ACHN (cell line): ENCODE data around the gene SCN3A.
A peak's percentile ranks its signal among the peaks of the same experiment; 100 is the strongest.

ENCODE experiments used
- DNase-seq: peaks from one replicate; pipeline ENCODE4 v3.0.0-alpha.2; 2015
- in situ Hi-C: cut with HindIII; loops from 2 replicates; pipeline ENCODE4 v1.10.0; 2017; ENCODE audit warnings: low sequenced_read_pairs, low pct_ligation_motif_present, low pct_unique_long_range_greater_than_20kb

SCN3A gene

GRCh38 chr2:165070076-165070475 lies 133.8 kb downstream of the SCN3A start:
- in situ Hi-C loops: no loop called here

GRCh38 chr2:165069151-165069550 lies 134.7 kb downstream of the SCN3A start:
- in situ Hi-C loops: no loop called here
- no peak for DNase-seq

More at GRCh38 chr2:165070076-165070475, 133.8 kb downstream of the SCN3A start:
- no peak for DNase-seq

- in situ Hi-C loops: no loop called here
- no peak for DNase-seq
Observed at GRCh38 chr2:165068487-165068757, 135.4 kb downstream of the SCN3A start.

GRCh38 chr2:165067643-165068486 lies 136.0 kb downstream of the SCN3A start:
- in situ Hi-C loops: no loop called here
- peak; percentile 33 for DNase-seq

GRCh38 chr2:165064743-165065142 lies 139.1 kb downstream of the SCN3A start:
- in situ Hi-C loops: no loop called here

GRCh38 chr2:165060411-165060810 lies 143.4 kb downstream of the SCN3A start:
- in situ Hi-C loops: no loop called here
- DNase-seq: no peak

More at GRCh38 chr2:165064743-165065142, 139.1 kb downstream of the SCN3A start:
- no peak for DNase-seq

GRCh38 chr2:165058476-165059265 lies 145.2 kb downstream of the SCN3A start:
- in situ Hi-C loops: no loop called here

GRCh38 chr2:165057931-165058330 lies 145.9 kb downstream of the SCN3A start:
- no peak for DNase-seq
- in situ Hi-C loops: no loop called here

More at GRCh38 chr2:165058476-165059265, 145.2 kb downstream of the SCN3A start:
- DNase-seq: no peak

- no peak for DNase-seq
- in situ Hi-C loops: no loop called here
Observed at GRCh38 chr2:165057308-165057707, 146.5 kb downstream of the SCN3A start.

GRCh38 chr2:165056564-165056963 lies 147.3 kb downstream of the SCN3A start:
- DNase-seq: no peak

GRCh38 chr2:165055082-165055851 lies 148.6 kb downstream of the SCN3A start:
- in situ Hi-C loops: no loop called here
- no peak for DNase-seq

More at GRCh38 chr2:165056564-165056963, 147.3 kb downstream of the SCN3A start:
- in situ Hi-C loops: no loop called here

GRCh38 chr2:165054652-165055051 lies 149.2 kb downstream of the SCN3A start:
- in situ Hi-C loops: no loop called here
- no peak for DNase-seq

GRCh38 chr2:165044505-165045303 lies 159.1 kb downstream of the SCN3A start:
- no peak for DNase-seq
- in situ Hi-C loops: no loop called here
